SH-SY5Y (cell line): Measurements from ENCODE around the gene CES5A.

ENCODE experiments used
- GATA2 ChIP-seq: IDR thresholded peaks from 2 replicates; pipeline ENCODE4 v1.6.1; 2011; ENCODE audit warnings: mild to moderate bottlenecking, low read depth, low read length
- GATA3 ChIP-seq: IDR thresholded peaks from 2 replicates; pipeline ENCODE4 v1.6.1; 2011; ENCODE audit warnings: low read depth, mild to moderate bottlenecking, low read length, moderate library complexity

DNA sequence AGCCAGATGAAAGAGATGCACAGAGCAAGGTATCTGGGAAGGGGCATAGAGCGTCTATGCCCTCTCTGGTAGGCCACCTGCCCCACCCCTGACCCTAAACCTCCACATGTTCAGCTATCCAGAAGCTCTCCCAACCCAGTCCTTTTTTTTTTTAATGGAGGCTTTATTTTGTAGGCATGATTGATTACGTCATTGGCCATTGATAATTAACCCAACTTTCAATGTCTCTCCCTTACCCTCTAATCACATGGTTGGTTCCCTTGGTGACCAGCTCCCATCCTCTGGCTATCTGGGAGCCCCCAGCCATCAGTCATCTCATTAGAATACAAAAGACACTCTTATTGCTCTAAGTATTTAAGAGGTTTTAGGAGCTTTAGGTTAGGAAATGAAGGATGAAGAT, 14.3 kb upstream of the CES5A start:
- TF ChIP-seq GATA3 (no peak), GATA2 (no peak)
